Measurements from ENCODE around the gene IFTAP.
A peak's percentile ranks its signal among the peaks of the same experiment; 100 is the strongest.

Gene IFTAP

GRCh38 chr11:36683818-36684217 lies 89.5 kb downstream of the IFTAP start:
- Histone ChIP-seq H3K9ac (ENCODE audit: low read depth, low read length) (peak overlapping the region; percentile 56), H3K4me2 (ENCODE audit: insufficient read depth, low read length) (peak overlapping the region; percentile 56), H3K36me3 (ENCODE audit: insufficient read depth, low read length) (peaks cover 9% of the 10 kb centered on the region), H2AFZ (ENCODE audit: low read depth, low read length) (no peak overlapping the region), H3K9me3 (ENCODE audit: insufficient read depth, low read length, severe bottlenecking) (peaks cover 13% of the 10 kb centered on the region), H3K4me1 (ENCODE audit: insufficient read depth, low read length) (peaks cover 96% of the 10 kb centered on the region), H3K27ac (ENCODE audit: low read length) (peak overlapping the region; percentile 97), H4K20me1 (ENCODE audit: insufficient read depth, low read length) (no peaks in the 10 kb centered on the region), H3K79me2 (ENCODE audit: insufficient read depth, low read length) (peaks cover 28% of the 10 kb centered on the region), H3K4me3 (ENCODE audit: low read depth in 1 of 2, low read length in 2 of 2) (no peak overlapping the region), H3K27me3 (ENCODE audit: insufficient read depth, low read length, poor library complexity) (no peaks in the 10 kb centered on the region)
- DNase-seq (peak; percentile 76), ATAC-seq (ENCODE audit: insufficient read depth, low read depth) (peak; percentile 66)
- no peak for TF ChIP-seq EZH2 (IDR thresholded peaks at IDR 0.05; ENCODE audit: borderline replicate concordance, low read depth, low read length, severe bottlenecking)
- TF ChIP-seq, protein P1, sequence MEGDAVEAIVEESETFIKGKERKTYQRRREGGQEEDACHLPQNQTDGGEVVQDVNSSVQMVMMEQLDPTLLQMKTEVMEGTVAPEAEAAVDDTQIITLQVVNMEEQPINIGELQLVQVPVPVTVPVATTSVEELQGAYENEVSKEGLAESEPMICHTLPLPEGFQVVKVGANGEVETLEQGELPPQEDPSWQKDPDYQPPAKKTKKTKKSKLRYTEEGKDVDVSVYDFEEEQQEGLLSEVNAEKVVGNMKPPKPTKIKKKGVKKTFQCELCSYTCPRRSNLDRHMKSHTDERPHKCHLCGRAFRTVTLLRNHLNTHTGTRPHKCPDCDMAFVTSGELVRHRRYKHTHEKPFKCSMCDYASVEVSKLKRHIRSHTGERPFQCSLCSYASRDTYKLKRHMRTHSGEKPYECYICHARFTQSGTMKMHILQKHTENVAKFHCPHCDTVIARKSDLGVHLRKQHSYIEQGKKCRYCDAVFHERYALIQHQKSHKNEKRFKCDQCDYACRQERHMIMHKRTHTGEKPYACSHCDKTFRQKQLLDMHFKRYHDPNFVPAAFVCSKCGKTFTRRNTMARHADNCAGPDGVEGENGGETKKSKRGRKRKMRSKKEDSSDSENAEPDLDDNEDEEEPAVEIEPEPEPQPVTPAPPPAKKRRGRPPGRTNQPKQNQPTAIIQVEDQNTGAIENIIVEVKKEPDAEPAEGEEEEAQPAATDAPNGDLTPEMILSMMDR (IDR thresholded peaks at IDR 0.05; ENCODE audit: borderline replicate concordance, extremely low read depth, low read length, poor library complexity, severe bottlenecking) = no peak

DNA sequence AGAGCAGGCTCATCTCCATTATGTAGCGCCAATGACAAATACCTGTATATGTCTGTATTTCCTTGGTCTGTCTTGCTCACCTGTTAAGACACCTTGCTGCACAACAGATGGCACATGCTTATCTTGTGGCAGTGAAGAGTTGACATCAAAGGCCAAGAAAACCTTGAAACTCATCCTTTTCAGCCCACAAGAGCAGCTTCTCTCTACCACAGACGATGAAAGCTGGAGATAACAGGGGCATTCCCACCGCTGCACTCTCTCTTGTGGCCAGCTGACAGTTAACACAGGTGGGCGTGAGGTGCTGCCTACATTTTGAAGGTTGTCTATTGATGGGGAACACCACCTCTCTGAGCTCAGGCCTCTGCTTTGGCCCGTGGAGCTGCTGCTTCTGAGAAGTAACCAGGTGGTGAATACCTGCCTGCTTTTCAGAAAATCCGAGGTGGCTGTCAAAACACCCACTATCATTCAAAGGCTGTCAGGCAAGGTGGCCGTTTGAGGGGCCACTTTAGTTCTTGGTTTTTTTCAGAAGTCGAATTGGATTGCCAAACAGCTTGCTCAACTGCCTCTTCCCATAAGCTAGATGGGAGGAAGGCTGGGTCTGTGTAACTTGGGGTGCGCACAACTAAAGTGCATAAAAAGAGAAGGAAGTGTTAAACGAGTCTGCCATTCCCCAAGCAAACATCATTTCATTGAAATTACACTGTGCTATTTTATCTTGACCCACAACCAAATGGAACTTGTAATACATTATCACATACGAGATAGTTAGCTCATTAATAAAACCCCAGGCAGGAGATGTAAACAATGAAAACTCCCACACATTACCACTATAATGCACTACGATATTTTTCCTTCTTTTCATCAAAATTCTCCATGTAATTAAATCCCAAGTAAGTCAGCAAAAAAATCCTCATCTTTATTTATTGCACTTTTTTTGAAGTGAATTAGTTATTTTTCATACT lies 90.8 kb downstream of the IFTAP start:
- Histone ChIP-seq H3K36me3 (ENCODE audit: insufficient read depth, low read length) (peaks cover 4% of the 10 kb centered on the region; the same call in 1 of the 2 replicates), H2AFZ (ENCODE audit: low read depth, low read length) (no peak overlapping the region), H3K79me2 (ENCODE audit: insufficient read depth, low read length) (peaks cover 30% of the 10 kb centered on the region), H3K4me1 (ENCODE audit: insufficient read depth, low read length) (peaks cover 100% of the 10 kb centered on the region), H3K9me3 (ENCODE audit: insufficient read depth, low read length, severe bottlenecking) (peaks cover 5% of the 10 kb centered on the region), H3K4me3 (ENCODE audit: low read depth in 1 of 2, low read length in 2 of 2) (peak overlapping the region in 1 of 2 experiments; percentile 16; a peak in 2 of 4 replicates), H3K4me2 (ENCODE audit: insufficient read depth, low read length) (peak overlapping the region; percentile 56), H3K27me3 (ENCODE audit: insufficient read depth, low read length, poor library complexity) (no peaks in the 10 kb centered on the region), H3K27ac (ENCODE audit: low read length) (peak overlapping the region; percentile 97), H3K9ac (ENCODE audit: low read depth, low read length) (peak overlapping the region; percentile 56), H4K20me1 (ENCODE audit: insufficient read depth, low read length) (no peaks in the 10 kb centered on the region)
- peak; percentile 81 for ATAC-seq (ENCODE audit: insufficient read depth, low read depth)
- peak; percentile 97 for DNase-seq
- TF ChIP-seq, protein P1 (IDR thresholded peaks at IDR 0.05; ENCODE audit: borderline replicate concordance, extremely low read depth, low read length, poor library complexity, severe bottlenecking) = no peak
- TF ChIP-seq EZH2 (IDR thresholded peaks at IDR 0.05; ENCODE audit: borderline replicate concordance, low read depth, low read length, severe bottlenecking) = no peak

GRCh38 chr11:36688132-36688531 lies 93.8 kb downstream of the IFTAP start:
- DNase-seq = no peak
- H2AFZ ChIP-seq (ENCODE audit: low read depth, low read length) = no peak overlapping the region
- H3K79me2 ChIP-seq (ENCODE audit: insufficient read depth, low read length) = peaks cover 25% of the 10 kb centered on the region
- H3K27me3 ChIP-seq (ENCODE audit: insufficient read depth, low read length, poor library complexity) = no peaks in the 10 kb centered on the region
- peak overlapping the region; percentile 97 for H3K27ac ChIP-seq (ENCODE audit: low read length)
- no peak for ATAC-seq (ENCODE audit: insufficient read depth, low read depth)
- H4K20me1 ChIP-seq (ENCODE audit: insufficient read depth, low read length) = no peaks in the 10 kb centered on the region
- no peaks in the 10 kb centered on the region for H3K9me3 ChIP-seq (ENCODE audit: insufficient read depth, low read length, severe bottlenecking)
- H3K36me3 ChIP-seq (ENCODE audit: insufficient read depth, low read length) = no peaks in the 10 kb centered on the region
- peak overlapping the region; percentile 44 for H3K9ac ChIP-seq (ENCODE audit: low read depth, low read length)
- no peak overlapping the region for H3K4me3 ChIP-seq (ENCODE audit: low read depth in 1 of 2, low read length in 2 of 2)
- peaks cover 100% of the 10 kb centered on the region for H3K4me1 ChIP-seq (ENCODE audit: insufficient read depth, low read length)
- TF ChIP-seq, protein P1 (IDR thresholded peaks at IDR 0.05; ENCODE audit: borderline replicate concordance, extremely low read depth, low read length, poor library complexity, severe bottlenecking) = no peak
- no peak for TF ChIP-seq EZH2 (IDR thresholded peaks at IDR 0.05; ENCODE audit: borderline replicate concordance, low read depth, low read length, severe bottlenecking)
- 0 out of 2 replicates have a peak overlapping the region, but pooled peaks have one; percentile 13 for H3K4me2 ChIP-seq (ENCODE audit: insufficient read depth, low read length)
